ENCODE data around the gene NIPBL.
"Not testable (repeated sequence)": the region's sequence is repeated elsewhere in the genome, so short reads cannot be mapped to it uniquely, and the experiment has no call there.

Gene NIPBL

GRCh38 chr5:37015795-37016666 is 139.5 kb downstream of the NIPBL start:
- DNase-seq (ENCODE audit: low spot score) = peak; percentile 4

- no peak for DNase-seq (ENCODE audit: low spot score)
These were observed 152.3 kb downstream of the NIPBL start for GRCh38 chr5:37028910-37029309.

- no peak for DNase-seq (ENCODE audit: low spot score)
These were observed 152.9 kb downstream of the NIPBL start for GRCh38 chr5:37029436-37029835.

GRCh38 chr5:37034955-37035354 is 158.4 kb downstream of the NIPBL start:
- DNase-seq (ENCODE audit: low spot score) = no peak

GRCh38 chr5:37037840-37038239 is 161.3 kb downstream of the NIPBL start:
- no peak for DNase-seq (ENCODE audit: low spot score)

GRCh38 chr5:37039824-37040223 is 163.3 kb downstream of the NIPBL start:
- DNase-seq (ENCODE audit: low spot score) = no peak

- no peak for DNase-seq (ENCODE audit: low spot score)
These were observed 167.1 kb downstream of the NIPBL start for GRCh38 chr5:37043693-37044092.

GRCh38 chr5:37044120-37044519 is 167.6 kb downstream of the NIPBL start:
- no peak for DNase-seq (ENCODE audit: low spot score)

GRCh38 chr5:37045703-37046102 is 169.1 kb downstream of the NIPBL start:
- no peak for DNase-seq (ENCODE audit: low spot score)

GRCh38 chr5:37047947-37048346 is 171.4 kb downstream of the NIPBL start:
- DNase-seq (ENCODE audit: low spot score) = no peak

- no peak for DNase-seq (ENCODE audit: low spot score)
These were observed 177.8 kb downstream of the NIPBL start for GRCh38 chr5:37054391-37054790.

- DNase-seq (ENCODE audit: low spot score) = no peak
These were observed 178.9 kb downstream of the NIPBL start for GRCh38 chr5:37055383-37055990.

- no peak for DNase-seq (ENCODE audit: low spot score)
These were observed 180.2 kb downstream of the NIPBL start for GRCh38 chr5:37056762-37057161.

- no peak for DNase-seq (ENCODE audit: low spot score)
These were observed 183.5 kb downstream of the NIPBL start for GRCh38 chr5:37060030-37060429.

- no peak for DNase-seq (ENCODE audit: low spot score)
These were observed 187.2 kb downstream of the NIPBL start for GRCh38 chr5:37063739-37064138.

- DNase-seq (ENCODE audit: low spot score) = no peak
These were observed 187.9 kb downstream of the NIPBL start for GRCh38 chr5:37064442-37064841.

- no peak for DNase-seq (ENCODE audit: low spot score)
These were observed 194.9 kb downstream of the NIPBL start for GRCh38 chr5:37071487-37071886.

GRCh38 chr5:37071901-37072581 is 195.5 kb downstream of the NIPBL start:
- DNase-seq (ENCODE audit: low spot score) = peak; percentile 67

GRCh38 chr5:37075399-37075950 is 198.9 kb downstream of the NIPBL start:
- no peak for DNase-seq (ENCODE audit: low spot score)

GRCh38 chr5:37077146-37077545 is 200.6 kb downstream of the NIPBL start:
- DNase-seq (ENCODE audit: low spot score) = no peak

GRCh38 chr5:37080697-37081096 is 204.1 kb downstream of the NIPBL start:
- DNase-seq (ENCODE audit: low spot score) = no peak

- not testable (repeated sequence) for DNase-seq (ENCODE audit: low spot score)
These were observed 206.4 kb downstream of the NIPBL start for GRCh38 chr5:37082977-37083376.

GRCh38 chr5:37086026-37086425 is 209.5 kb downstream of the NIPBL start:
- not testable (repeated sequence) for DNase-seq (ENCODE audit: low spot score)
